Measurements from ENCODE around the gene FADS3. TPM values are rescaled to one million over a fixed set of nuclear protein-coding genes. Genes with fewer than 3 reads are reported as not detected.

The FADS3 gene
- total and polyA plus RNA-seq, 9 of the 15 experiments (the other 6 are each of a cell fraction or from before 2014, with no cell fraction given), result 0.97 to 148 (median 92.7) TPM

DNA sequence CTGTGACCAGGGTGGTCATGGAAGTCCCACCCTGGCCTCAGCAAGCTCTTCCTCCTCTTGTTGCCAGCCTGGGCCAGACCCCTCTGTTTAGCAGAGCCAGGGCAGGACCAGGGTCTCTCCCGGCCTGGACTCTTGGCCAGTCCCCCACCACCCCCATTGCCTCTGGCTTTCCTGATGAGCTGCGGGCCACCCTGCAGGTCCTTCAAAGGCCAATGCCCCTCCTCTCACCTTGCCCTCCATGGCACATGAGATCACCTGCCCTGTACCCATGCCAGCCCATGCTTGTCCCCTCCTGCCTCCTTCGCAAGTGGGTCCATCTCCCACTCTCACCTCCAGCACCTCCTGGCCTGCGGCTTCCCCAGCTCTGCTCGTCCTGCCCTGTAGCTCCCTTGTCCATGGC is 52.8 kb downstream of the FADS3 start:
- Histone ChIP-seq H3K4me2 (ENCODE audit: insufficient read depth, low read length) (no peak overlapping the region), H4K20me1 (replicated peaks; ENCODE audit: control insufficient read depth, insufficient read depth, low read length) (no peaks in the 10 kb centered on the region), H3K9ac (ENCODE audit: insufficient read depth in 1 of 2, low read depth in 2 of 2, low read length in 2 of 2) (peak overlapping the region in 1 of 2 experiments; percentile 81; a peak in 2 of 4 replicates), H3K9me1 (ENCODE audit: control insufficient read depth, insufficient read depth, low read length) (peaks cover 14% of the 10 kb centered on the region), H3K4me3 (no peak overlapping the region), H3K79me2 (ENCODE audit: control insufficient read depth, insufficient read depth, low read length) (peaks cover 31% of the 10 kb centered on the region; the same call in 2 of the 3 replicates), H3K9me3 (replicated peaks; ENCODE audit: control insufficient read depth, insufficient read depth, low read depth, low read length) (no peaks in the 10 kb centered on the region), H3K36me3 (ENCODE audit: control insufficient read depth, insufficient read depth, low read length) (peaks cover 18% of the 10 kb centered on the region), H3K4me1 (replicated peaks in 1 of 2; ENCODE audit: control insufficient read depth in 2 of 2, insufficient read depth in 2 of 2, low read length in 2 of 2) (peaks cover 77 to 80% of the 10 kb centered on the region in 2 experiments), H3K27ac (ENCODE audit: extremely low read depth, low read depth, low read length) (peak overlapping the region; percentile 19; the same call in 1 of the 3 replicates), H2AFZ (ENCODE audit: low read depth, low read length) (no peak overlapping the region), H3K27me3 (ENCODE audit: control insufficient read depth in 2 of 2, insufficient read depth in 2 of 2, low read length in 2 of 2) (no peaks in the 10 kb centered on the region)
- CTCF ChIA-PET (ENCODE audit: low intra/inter-chr PET ratio), result no interaction called here
- intact Hi-C loops (cut with micrococcal nuclease) (no loop called here), in situ Hi-C loops (cut with MboI) (no loop called here)
- POLR2A ChIA-PET, result interaction anchor here (0.6 kb wide), 1 partner anchor 18 kb away, joined by 3 read pairs; no protein-coding TSS in a partner anchor
- DNase-seq (ENCODE audit: extremely low read depth in 1 of 4, low spot score in 3 of 4), result no peak
- 95% methylated on average over 5 of the region's 5 CpGs for WGBS (ENCODE audit: insufficient coverage, low coverage, missing lambda C conversion rate)
- ATAC-seq, result no peak
- BruUV-seq (replicated peaks), result no TSS peak
- no peak for FAIRE-seq
- TF ChIP-seq, protein P1, sequence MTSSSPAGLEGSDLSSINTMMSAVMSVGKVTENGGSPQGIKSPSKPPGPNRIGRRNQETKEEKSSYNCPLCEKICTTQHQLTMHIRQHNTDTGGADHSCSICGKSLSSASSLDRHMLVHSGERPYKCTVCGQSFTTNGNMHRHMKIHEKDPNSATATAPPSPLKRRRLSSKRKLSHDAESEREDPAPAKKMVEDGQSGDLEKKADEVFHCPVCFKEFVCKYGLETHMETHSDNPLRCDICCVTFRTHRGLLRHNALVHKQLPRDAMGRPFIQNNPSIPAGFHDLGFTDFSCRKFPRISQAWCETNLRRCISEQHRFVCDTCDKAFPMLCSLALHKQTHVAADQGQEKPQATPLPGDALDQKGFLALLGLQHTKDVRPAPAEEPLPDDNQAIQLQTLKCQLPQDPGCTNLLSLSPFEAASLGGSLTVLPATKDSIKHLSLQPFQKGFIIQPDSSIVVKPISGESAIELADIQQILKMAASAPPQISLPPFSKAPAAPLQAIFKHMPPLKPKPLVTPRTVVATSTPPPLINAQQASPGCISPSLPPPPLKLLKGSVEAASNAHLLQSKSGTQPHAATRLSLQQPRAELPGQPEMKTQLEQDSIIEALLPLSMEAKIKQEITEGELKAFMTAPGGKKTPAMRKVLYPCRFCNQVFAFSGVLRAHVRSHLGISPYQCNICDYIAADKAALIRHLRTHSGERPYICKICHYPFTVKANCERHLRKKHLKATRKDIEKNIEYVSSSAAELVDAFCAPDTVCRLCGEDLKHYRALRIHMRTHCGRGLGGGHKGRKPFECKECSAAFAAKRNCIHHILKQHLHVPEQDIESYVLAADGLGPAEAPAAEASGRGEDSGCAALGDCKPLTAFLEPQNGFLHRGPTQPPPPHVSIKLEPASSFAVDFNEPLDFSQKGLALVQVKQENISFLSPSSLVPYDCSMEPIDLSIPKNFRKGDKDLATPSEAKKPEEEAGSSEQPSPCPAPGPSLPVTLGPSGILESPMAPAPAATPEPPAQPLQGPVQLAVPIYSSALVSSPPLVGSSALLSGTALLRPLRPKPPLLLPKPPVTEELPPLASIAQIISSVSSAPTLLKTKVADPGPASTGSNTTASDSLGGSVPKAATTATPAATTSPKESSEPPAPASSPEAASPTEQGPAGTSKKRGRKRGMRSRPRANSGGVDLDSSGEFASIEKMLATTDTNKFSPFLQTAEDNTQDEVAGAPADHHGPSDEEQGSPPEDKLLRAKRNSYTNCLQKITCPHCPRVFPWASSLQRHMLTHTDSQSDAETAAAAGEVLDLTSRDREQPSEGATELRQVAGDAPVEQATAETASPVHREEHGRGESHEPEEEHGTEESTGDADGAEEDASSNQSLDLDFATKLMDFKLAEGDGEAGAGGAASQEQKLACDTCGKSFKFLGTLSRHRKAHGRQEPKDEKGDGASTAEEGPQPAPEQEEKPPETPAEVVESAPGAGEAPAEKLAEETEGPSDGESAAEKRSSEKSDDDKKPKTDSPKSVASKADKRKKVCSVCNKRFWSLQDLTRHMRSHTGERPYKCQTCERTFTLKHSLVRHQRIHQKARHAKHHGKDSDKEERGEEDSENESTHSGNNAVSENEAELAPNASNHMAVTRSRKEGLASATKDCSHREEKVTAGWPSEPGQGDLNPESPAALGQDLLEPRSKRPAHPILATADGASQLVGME (CRISPR knock-in tag; IDR thresholded peaks at IDR 0.05), result no peak
- TF ChIP-seq U2AF1 (optimal IDR thresholded peaks at IDR 0.05; ENCODE audit: low read depth, low read length) (no peak), ILK (tag; IDR thresholded peaks at IDR 0.05; ENCODE audit: borderline replicate concordance, low read depth) (no peak), KDM4B (IDR thresholded peaks at IDR 0.05; ENCODE audit: borderline replicate concordance in 2 of 2, low read depth in 1 of 2) (no peak), GABPB2 (CRISPR knock-in tag; conservative IDR thresholded peaks at IDR 0.05) (no peak), TCF7L2 (IDR thresholded peaks at IDR 0.05; ENCODE audit: low read depth, low read length) (no peak), TARDBP (IDR thresholded peaks at IDR 0.05) (no peak)
- TF ChIP-seq, protein P2, sequence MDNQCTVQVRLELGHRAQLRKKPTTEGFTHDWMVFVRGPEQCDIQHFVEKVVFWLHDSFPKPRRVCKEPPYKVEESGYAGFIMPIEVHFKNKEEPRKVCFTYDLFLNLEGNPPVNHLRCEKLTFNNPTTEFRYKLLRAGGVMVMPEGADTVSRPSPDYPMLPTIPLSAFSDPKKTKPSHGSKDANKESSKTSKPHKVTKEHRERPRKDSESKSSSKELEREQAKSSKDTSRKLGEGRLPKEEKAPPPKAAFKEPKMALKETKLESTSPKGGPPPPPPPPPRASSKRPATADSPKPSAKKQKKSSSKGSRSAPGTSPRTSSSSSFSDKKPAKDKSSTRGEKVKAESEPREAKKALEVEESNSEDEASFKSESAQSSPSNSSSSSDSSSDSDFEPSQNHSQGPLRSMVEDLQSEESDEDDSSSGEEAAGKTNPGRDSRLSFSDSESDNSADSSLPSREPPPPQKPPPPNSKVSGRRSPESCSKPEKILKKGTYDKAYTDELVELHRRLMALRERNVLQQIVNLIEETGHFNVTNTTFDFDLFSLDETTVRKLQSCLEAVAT (IDR thresholded peaks at IDR 0.05), result no peak
- TF ChIP-seq, protein P3, sequence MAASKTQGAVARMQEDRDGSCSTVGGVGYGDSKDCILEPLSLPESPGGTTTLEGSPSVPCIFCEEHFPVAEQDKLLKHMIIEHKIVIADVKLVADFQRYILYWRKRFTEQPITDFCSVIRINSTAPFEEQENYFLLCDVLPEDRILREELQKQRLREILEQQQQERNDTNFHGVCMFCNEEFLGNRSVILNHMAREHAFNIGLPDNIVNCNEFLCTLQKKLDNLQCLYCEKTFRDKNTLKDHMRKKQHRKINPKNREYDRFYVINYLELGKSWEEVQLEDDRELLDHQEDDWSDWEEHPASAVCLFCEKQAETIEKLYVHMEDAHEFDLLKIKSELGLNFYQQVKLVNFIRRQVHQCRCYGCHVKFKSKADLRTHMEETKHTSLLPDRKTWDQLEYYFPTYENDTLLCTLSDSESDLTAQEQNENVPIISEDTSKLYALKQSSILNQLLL (CRISPR knock-in tag; IDR thresholded peaks at IDR 0.05; ENCODE audit: borderline replicate concordance), result no peak
- TF ChIP-seq, protein P4, sequence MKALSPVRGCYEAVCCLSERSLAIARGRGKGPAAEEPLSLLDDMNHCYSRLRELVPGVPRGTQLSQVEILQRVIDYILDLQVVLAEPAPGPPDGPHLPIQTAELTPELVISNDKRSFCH (CRISPR knock-in tag; IDR thresholded peaks at IDR 0.05), result no peak
- TF ChIP-seq, protein P4 (tag; IDR thresholded peaks at IDR 0.05), result no peak
- TF ChIP-seq, protein P5, sequence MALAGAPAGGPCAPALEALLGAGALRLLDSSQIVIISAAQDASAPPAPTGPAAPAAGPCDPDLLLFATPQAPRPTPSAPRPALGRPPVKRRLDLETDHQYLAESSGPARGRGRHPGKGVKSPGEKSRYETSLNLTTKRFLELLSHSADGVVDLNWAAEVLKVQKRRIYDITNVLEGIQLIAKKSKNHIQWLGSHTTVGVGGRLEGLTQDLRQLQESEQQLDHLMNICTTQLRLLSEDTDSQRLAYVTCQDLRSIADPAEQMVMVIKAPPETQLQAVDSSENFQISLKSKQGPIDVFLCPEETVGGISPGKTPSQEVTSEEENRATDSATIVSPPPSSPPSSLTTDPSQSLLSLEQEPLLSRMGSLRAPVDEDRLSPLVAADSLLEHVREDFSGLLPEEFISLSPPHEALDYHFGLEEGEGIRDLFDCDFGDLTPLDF (CRISPR knock-in tag; IDR thresholded peaks at IDR 0.05), result no peak

All from K562 (cell line).